ENCODE data around the gene MMP25.

DNA sequence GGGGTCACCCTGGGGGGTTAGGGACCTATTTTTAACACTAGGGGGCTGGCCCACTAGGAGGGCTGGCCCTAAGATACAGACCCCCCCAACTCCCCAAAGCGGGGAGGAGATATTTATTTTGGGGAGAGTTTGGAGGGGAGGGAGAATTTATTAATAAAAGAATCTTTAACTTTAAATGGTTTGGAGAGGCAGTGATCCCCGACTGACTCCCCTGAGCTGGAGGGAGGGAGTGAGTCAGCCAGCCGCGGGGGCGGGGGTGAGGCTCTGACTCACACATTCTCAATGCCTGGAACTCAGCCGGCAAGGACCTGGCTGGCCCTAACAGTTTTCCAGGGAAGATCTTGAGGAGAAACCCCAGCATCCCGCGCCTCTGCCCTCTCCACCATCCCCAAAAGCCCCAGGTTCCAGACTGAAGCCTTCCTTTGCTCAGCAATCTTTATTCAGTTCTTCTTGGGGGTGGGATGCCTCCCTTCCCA is 24.1 kb upstream of the MMP25 start:
- TF ChIP-seq EZH2 (IDR thresholded peaks at IDR 0.05; ENCODE audit: borderline replicate concordance, insufficient read depth, low read depth, low read length, poor library complexity, severe bottlenecking) = no peak
- TF ChIP-seq, protein P1, sequence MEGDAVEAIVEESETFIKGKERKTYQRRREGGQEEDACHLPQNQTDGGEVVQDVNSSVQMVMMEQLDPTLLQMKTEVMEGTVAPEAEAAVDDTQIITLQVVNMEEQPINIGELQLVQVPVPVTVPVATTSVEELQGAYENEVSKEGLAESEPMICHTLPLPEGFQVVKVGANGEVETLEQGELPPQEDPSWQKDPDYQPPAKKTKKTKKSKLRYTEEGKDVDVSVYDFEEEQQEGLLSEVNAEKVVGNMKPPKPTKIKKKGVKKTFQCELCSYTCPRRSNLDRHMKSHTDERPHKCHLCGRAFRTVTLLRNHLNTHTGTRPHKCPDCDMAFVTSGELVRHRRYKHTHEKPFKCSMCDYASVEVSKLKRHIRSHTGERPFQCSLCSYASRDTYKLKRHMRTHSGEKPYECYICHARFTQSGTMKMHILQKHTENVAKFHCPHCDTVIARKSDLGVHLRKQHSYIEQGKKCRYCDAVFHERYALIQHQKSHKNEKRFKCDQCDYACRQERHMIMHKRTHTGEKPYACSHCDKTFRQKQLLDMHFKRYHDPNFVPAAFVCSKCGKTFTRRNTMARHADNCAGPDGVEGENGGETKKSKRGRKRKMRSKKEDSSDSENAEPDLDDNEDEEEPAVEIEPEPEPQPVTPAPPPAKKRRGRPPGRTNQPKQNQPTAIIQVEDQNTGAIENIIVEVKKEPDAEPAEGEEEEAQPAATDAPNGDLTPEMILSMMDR (IDR thresholded peaks at IDR 0.05) = no peak
